Kidney (tissue), 14 donors: ENCODE results near the gene TMEM51. TPM values are rescaled to one million over a fixed set of nuclear protein-coding genes. Genes with fewer than 3 reads are reported as not detected.
A peak's percentile ranks its signal among the peaks of the same experiment; 100 is the strongest.

Experiments used
- DNase-seq, 5 donors: peaks; one replicate each; pipeline ENCODE4 v3.0.0-alpha.2; 2013 to 2020
- FAIRE-seq: peaks from 2 replicates; lab custom pipeline; 2012; peaks lifted over from hg19 to GRCh38; lab: Jason Lieb, UNC
- H3K27ac ChIP-seq, 2 donors: one replicate each; pipeline ENCODE4 v1.7.0; 2013; ENCODE audit warnings: low read depth in 2 of 2, low read length in 2 of 2, inconsistent platforms in 1 of 2
- H3K27me3 ChIP-seq: one replicate; pipeline ENCODE4 v1.7.1; 2013; ENCODE audit warnings: low read length, inconsistent platforms; ENCODE audit not compliant: control insufficient read depth, insufficient read depth
- H3K36me3 ChIP-seq, 3 donors: one replicate each; pipeline versions ENCODE4 v1.7.0 to v1.7.1; 2013; ENCODE audit warnings: low read length in 3 of 3, control low read depth in 1 of 3, inconsistent platforms in 1 of 3; ENCODE audit not compliant: insufficient read depth in 3 of 3, control insufficient read depth in 2 of 3
- H3K4me1 ChIP-seq, 3 donors: one replicate each; pipeline versions ENCODE4 v1.7.0 to v1.7.1; 2013; ENCODE audit warnings: low read length in 3 of 3, inconsistent platforms in 1 of 3, low read depth in 1 of 3; ENCODE audit not compliant: control insufficient read depth in 2 of 3, insufficient read depth in 2 of 3
- H3K4me3 ChIP-seq, 3 donors: one replicate each; pipeline versions ENCODE4 v1.7.0 to v1.8.1; 2013; ENCODE audit warnings: low read length in 3 of 3, control low read depth in 1 of 3, inconsistent platforms in 1 of 3
- H3K9ac ChIP-seq, 3 donors: one replicate each; pipeline versions ENCODE4 v1.7.0 to v1.7.1; 2013; ENCODE audit warnings: low read length in 3 of 3, control low read depth in 1 of 3, inconsistent platforms in 1 of 3
- H3K9me3 ChIP-seq, 3 donors: one replicate each; pipeline versions ENCODE4 v1.7.0 to v1.7.1; 2013; ENCODE audit warnings: low read length in 3 of 3, control low read depth in 1 of 3, inconsistent platforms in 1 of 3; ENCODE audit not compliant: control insufficient read depth in 2 of 3, insufficient read depth in 1 of 3
- CTCF ChIP-seq: IDR thresholded peaks from 3 replicates; pipeline ENCODE4 v1.5.1; 2012; ENCODE audit warnings: mild to moderate bottlenecking, moderate library complexity, borderline replicate concordance; ENCODE audit not compliant: insufficient read depth; ENCODE audit errors: extremely low read depth
- intact Hi-C: fragments of 100-400 bp; cut with DNase I; formaldehyde crosslinking; loops from one replicate; pipeline ENCODE4 v1.11.1; 2022
- polyA plus RNA-seq: library from polyadenylated mRNA; stranded (reverse); fragments of 350-450 nt; fragmentation: Illumina TruSeq; extraction: RNeasy Lipid Tissue Mini Kit (QIAGEN cat#74804); gene quantifications from one replicate; pipeline ENCODE4 v1.2.3, GENCODE V29; 2014; ENCODE audit warnings: low read depth, low replicate concordance; ENCODE audit not compliant: insufficient read depth
- total RNA-seq: library from RNA; stranded (reverse); fragmentation: NEBNext Ultra II Directional; extraction: Animal tissue kit (Norgen Biotek cat#: 25700); gene quantifications from one replicate; pipeline ENCODE4 v1.2.1, GENCODE V29; 2021
- donor health status: control.
- donor health status: control.
- donor health status: control.
- donor health status: control.
- donor health status: control.
- donor health status: DM: yes; HTN: yes; CAD: no.
- donor health status: Normal renal cell carcinoma (clear cell type).

Gene TMEM51
- total and polyA plus RNA-seq, 2 donors from 2014 or later, result 38.1 to 48.4 TPM

- no peak for FAIRE-seq
- no peaks in the 10 kb centered on the region for H3K27me3 ChIP-seq
- no peaks in the 10 kb centered on the region for H3K4me1 ChIP-seq
- no peak overlapping the region for H3K27ac ChIP-seq
- DNase-seq, result no peak
- H3K9ac ChIP-seq, result no peak overlapping the region
- TF ChIP-seq CTCF, result no peak
- H3K36me3 ChIP-seq, result no peaks in the 10 kb centered on the region
- H3K4me3 ChIP-seq, result no peak overlapping the region
- no peaks in the 10 kb centered on the region for H3K9me3 ChIP-seq
- intact Hi-C loops, result no loop called here
These were observed 85.2 kb downstream of the TMEM51 start for GRCh38 chr1:15238789-15239188.

GRCh38 chr1:15242766-15243165 lies 89.2 kb downstream of the TMEM51 start:
- TF ChIP-seq CTCF, result no peak
- Histone ChIP-seq H3K27ac (no peak overlapping the region), H3K4me1 (peaks cover 0 to 2% (median 0%) of the 10 kb centered on the region in 3 donors), H3K9me3 (no peaks in the 10 kb centered on the region), H3K27me3 (no peaks in the 10 kb centered on the region), H3K9ac (no peak overlapping the region), H3K36me3 (no peaks in the 10 kb centered on the region), H3K4me3 (no peak overlapping the region)
- intact Hi-C loops, result no loop called here
- no peak for FAIRE-seq
- no peak for DNase-seq

- DNase-seq, result peak in 1 of 5 donors; percentile 28
- H3K9ac ChIP-seq, result no peak overlapping the region
- no peak overlapping the region for H3K4me3 ChIP-seq
- H3K9me3 ChIP-seq, result no peaks in the 10 kb centered on the region
- peaks cover 0 to 2% (median 0%) of the 10 kb centered on the region in 3 donors for H3K4me1 ChIP-seq
- H3K27me3 ChIP-seq, result no peaks in the 10 kb centered on the region
- TF ChIP-seq CTCF, result no peak
- H3K27ac ChIP-seq, result no peak overlapping the region
- FAIRE-seq, result no peak
- H3K36me3 ChIP-seq, result no peaks in the 10 kb centered on the region
- intact Hi-C loops, result no loop called here
These were observed 89.9 kb downstream of the TMEM51 start for GRCh38 chr1:15243275-15244043.
